Activated naive CD8-positive, alpha-beta T cell (primary cell): Measurements from ENCODE around the gene TMEM202.
"Not testable (repeated sequence)": the region's sequence is repeated elsewhere in the genome, so short reads cannot be mapped to it uniquely, and the experiment has no call there.

Experiments
- H3K27ac Mint-ChIP-seq: one replicate; pipeline ENCODE4 v1.8.0; 2021; ENCODE audit warnings: mixed read lengths
- H3K27me3 Mint-ChIP-seq: one replicate; pipeline ENCODE4 v1.8.0; 2021; ENCODE audit warnings: mixed read lengths
- H3K36me3 Mint-ChIP-seq: one replicate; pipeline ENCODE4 v1.8.0; 2021; ENCODE audit warnings: mixed read lengths
- H3K4me1 Mint-ChIP-seq: one replicate; pipeline ENCODE4 v1.8.0; 2021; ENCODE audit warnings: low read depth, mixed read lengths
- H3K4me3 Mint-ChIP-seq: one replicate; pipeline ENCODE4 v1.8.0; 2021; ENCODE audit warnings: mild to moderate bottlenecking, mixed read lengths
- H3K9me3 Mint-ChIP-seq: one replicate; pipeline ENCODE4 v1.8.0; 2021; ENCODE audit warnings: low read depth, mixed read lengths

Gene TMEM202

GRCh38 chr15:72379856-72380430 lies 18.2 kb upstream of the TMEM202 start:
- peaks cover 25% of the 10 kb centered on the region for H3K4me1 Mint-ChIP-seq
- H3K27me3 Mint-ChIP-seq: no peaks in the 10 kb centered on the region
- no peaks in the 10 kb centered on the region for H3K9me3 Mint-ChIP-seq
- no peak overlapping the region for H3K27ac Mint-ChIP-seq
- no peaks in the 10 kb centered on the region for H3K36me3 Mint-ChIP-seq
- H3K4me3 Mint-ChIP-seq: no peak overlapping the region

- no peak overlapping the region for H3K4me3 Mint-ChIP-seq
- no peaks in the 10 kb centered on the region for H3K9me3 Mint-ChIP-seq
- no peaks in the 10 kb centered on the region for H3K36me3 Mint-ChIP-seq
- H3K4me1 Mint-ChIP-seq: peaks cover 19% of the 10 kb centered on the region
- no peaks in the 10 kb centered on the region for H3K27me3 Mint-ChIP-seq
- no peak overlapping the region for H3K27ac Mint-ChIP-seq
These were observed 17.4 kb upstream of the TMEM202 start for GRCh38 chr15:72380743-72381142.

- H3K36me3 Mint-ChIP-seq: no peaks in the 10 kb centered on the region
- H3K9me3 Mint-ChIP-seq: no peaks in the 10 kb centered on the region
- no peak overlapping the region for H3K27ac Mint-ChIP-seq
- H3K4me1 Mint-ChIP-seq: peaks cover 10% of the 10 kb centered on the region
- no peaks in the 10 kb centered on the region for H3K27me3 Mint-ChIP-seq
- H3K4me3 Mint-ChIP-seq: no peak overlapping the region
These were observed 16.0 kb upstream of the TMEM202 start for GRCh38 chr15:72382146-72382545.

DNA sequence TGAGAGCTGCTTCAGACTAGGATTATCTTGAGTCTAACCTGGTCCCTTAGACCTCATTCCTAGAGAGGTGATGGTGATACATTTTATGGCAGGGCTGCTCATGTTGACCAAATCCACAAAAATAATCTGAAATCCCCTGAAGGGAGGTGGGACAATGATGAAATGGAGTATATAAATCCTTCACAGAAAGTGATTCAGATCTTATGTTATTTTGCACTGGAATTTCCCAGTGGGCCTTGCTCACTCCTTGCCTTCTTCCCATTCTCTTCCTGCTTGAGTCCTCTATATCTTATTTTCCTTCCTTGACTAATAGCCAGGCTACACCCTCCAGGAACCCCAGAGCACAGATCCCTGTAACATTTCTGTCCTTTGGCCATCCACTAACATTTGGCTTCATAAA lies 10.4 kb upstream of the TMEM202 start:
- H3K4me1 Mint-ChIP-seq: no peaks in the 10 kb centered on the region
- no peaks in the 10 kb centered on the region for H3K27me3 Mint-ChIP-seq
- no peaks in the 10 kb centered on the region for H3K9me3 Mint-ChIP-seq
- no peak overlapping the region for H3K4me3 Mint-ChIP-seq
- H3K36me3 Mint-ChIP-seq: no peaks in the 10 kb centered on the region
- no peak overlapping the region for H3K27ac Mint-ChIP-seq

GRCh38 chr15:72389231-72389630 lies 8.9 kb upstream of the TMEM202 start:
- no peak overlapping the region for H3K4me3 Mint-ChIP-seq
- no peaks in the 10 kb centered on the region for H3K9me3 Mint-ChIP-seq

DNA sequence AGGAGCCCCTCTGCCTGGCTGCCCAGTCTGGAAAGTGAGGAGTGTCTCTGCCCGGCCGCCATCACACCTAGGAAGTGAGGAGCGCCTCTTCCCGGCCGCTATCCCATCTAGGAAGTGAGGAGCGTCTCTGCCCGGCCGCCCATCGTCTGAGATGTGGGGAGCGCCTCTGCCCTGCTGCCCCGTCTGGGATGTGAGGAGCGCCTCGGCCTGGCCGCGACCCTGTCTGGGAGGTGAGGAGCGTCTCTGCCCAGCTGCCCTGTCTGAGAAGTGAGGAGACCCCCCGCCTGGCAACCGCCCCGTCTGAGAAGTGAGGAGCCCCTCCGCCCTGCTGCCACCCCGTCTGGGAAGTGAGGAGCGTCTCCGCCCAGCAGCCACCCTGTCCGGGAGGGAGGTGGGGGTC lies 1.8 kb upstream of the TMEM202 start:
- H3K4me3 Mint-ChIP-seq, H3K9me3 Mint-ChIP-seq, H3K27me3 Mint-ChIP-seq, H3K4me1 Mint-ChIP-seq, H3K27ac Mint-ChIP-seq, H3K36me3 Mint-ChIP-seq: not testable (repeated sequence)

More at GRCh38 chr15:72389231-72389630, 8.9 kb upstream of the TMEM202 start:
- H3K27ac Mint-ChIP-seq: no peak overlapping the region
- no peaks in the 10 kb centered on the region for H3K36me3 Mint-ChIP-seq
- H3K4me1 Mint-ChIP-seq: no peaks in the 10 kb centered on the region
- H3K27me3 Mint-ChIP-seq: peaks cover under 1% of the 10 kb centered on the region

DNA sequence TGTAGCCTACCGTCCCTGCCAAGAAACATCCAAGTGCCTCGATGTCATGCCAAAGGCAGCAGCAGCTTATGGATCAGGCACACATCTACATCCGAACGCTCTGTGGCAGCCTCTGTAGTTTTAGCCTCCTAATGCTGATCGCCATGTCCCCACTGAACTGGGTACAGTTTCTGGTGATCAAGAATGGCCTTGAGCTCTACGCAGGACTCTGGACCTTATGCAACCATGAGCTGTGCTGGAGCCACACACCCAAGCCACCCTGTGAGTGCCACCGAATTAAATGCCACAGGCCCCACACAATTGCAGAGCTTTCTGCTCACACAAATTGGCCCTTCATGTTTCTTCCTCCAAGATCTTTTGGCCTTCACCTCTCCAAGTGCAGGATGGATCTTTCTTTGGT lies 543 bp downstream of the TMEM202 start:
- Mint-ChIP-seq H3K4me1 (no peaks in the 10 kb centered on the region), H3K4me3 (no peak overlapping the region), H3K36me3 (no peaks in the 10 kb centered on the region), H3K9me3 (no peaks in the 10 kb centered on the region), H3K27ac (no peak overlapping the region), H3K27me3 (peaks cover 11% of the 10 kb centered on the region)

DNA sequence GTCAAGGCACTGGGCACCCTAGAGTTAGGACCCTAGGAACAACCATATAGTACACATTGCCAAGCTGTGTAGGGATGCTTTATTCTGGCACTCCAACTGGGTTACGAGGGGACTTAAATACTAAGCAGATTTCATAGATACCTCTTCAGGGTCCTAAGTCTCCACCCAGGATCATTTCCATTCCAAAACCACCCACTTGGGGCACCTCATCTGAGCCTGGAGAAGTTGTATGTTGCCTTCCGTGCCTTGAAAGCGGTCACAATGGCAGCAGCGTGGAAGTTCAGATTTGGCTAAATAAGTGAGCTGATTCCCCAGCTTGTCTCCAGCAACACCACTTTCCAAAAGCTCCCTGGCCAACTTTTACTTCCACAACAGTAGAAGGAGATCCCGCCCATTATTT lies 4.6 kb downstream of the TMEM202 start:
- Mint-ChIP-seq H3K27me3 (peaks cover 21% of the 10 kb centered on the region), H3K4me3 (no peak overlapping the region), H3K27ac (no peak overlapping the region), H3K4me1 (no peaks in the 10 kb centered on the region), H3K36me3 (no peaks in the 10 kb centered on the region), H3K9me3 (no peaks in the 10 kb centered on the region)

- peaks cover 15% of the 10 kb centered on the region for H3K27me3 Mint-ChIP-seq
- no peaks in the 10 kb centered on the region for H3K4me1 Mint-ChIP-seq
- no peak overlapping the region for H3K27ac Mint-ChIP-seq
- H3K36me3 Mint-ChIP-seq: no peaks in the 10 kb centered on the region
- no peak overlapping the region for H3K4me3 Mint-ChIP-seq
- no peaks in the 10 kb centered on the region for H3K9me3 Mint-ChIP-seq
These were observed 6.3 kb downstream of the TMEM202 start for GRCh38 chr15:72404356-72404755.

DNA sequence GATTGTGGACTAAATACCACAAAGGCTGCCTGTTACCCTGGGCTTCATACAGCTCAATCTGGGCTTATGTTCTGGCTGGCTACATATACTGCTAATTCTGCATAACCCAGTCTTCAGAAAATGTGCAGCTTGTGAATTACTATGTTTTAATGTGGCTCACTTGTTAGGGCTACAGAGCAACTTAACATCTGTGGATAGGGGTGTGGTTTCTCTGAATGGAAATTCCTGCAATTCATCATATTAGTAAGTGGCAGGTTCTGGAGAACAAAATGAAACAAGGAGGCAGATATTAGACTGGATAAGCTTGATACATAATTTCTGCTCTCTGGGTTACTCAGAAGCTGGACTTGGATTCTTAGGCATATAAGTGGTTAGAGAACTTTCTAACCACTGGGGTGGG lies 6.7 kb downstream of the TMEM202 start:
- Mint-ChIP-seq H3K4me1 (no peaks in the 10 kb centered on the region), H3K27ac (no peak overlapping the region), H3K36me3 (no peaks in the 10 kb centered on the region), H3K4me3 (no peak overlapping the region), H3K9me3 (no peaks in the 10 kb centered on the region), H3K27me3 (peaks cover 15% of the 10 kb centered on the region)

DNA sequence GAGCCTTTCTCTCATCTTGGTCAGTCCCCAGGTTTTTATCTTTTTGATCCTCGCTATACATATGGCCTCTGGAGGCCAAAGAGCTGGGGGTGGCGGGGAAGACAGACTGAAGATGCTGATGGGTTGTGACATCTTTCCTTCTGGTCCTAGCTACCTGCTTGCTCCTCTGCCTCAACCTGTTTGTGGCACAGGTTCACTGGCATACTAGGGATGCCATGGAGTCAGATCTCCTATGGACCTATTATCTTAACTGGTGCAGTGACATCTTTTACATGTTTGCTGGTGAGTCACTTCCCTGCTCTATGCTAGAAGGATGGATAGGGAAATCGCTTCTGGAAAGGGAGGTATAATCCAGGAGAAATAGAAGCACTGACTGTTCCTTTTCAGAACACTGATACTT lies 8.8 kb downstream of the TMEM202 start:
- H3K27me3 Mint-ChIP-seq: peaks cover 17% of the 10 kb centered on the region
- no peak overlapping the region for H3K27ac Mint-ChIP-seq
- peaks cover 2% of the 10 kb centered on the region for H3K36me3 Mint-ChIP-seq
- no peaks in the 10 kb centered on the region for H3K9me3 Mint-ChIP-seq
- no peak overlapping the region for H3K4me3 Mint-ChIP-seq
- no peaks in the 10 kb centered on the region for H3K4me1 Mint-ChIP-seq

DNA sequence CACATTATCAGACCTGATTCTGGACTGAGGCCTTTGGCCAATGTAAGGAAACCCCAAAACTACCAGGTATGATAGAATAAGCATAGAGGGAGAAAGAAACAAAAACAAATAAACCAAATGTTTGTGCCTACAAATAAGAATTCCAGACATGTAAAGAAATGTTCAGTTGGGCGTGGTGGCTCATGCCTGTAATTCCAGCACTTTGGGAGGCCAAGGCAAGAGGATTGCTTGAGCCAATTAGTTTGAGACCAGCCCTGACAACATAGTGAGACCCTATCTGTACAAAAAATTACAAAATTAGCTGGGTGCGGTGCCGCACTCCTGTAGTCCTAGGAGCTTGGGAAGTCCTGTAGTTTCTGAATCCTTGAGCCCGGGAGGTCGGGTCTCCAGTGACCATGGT lies 13.0 kb downstream of the TMEM202 start:
- Mint-ChIP-seq H3K4me3 (no peak overlapping the region), H3K36me3 (peaks cover 4% of the 10 kb centered on the region), H3K4me1 (no peaks in the 10 kb centered on the region), H3K27ac (no peak overlapping the region), H3K27me3 (peaks cover 9% of the 10 kb centered on the region), H3K9me3 (no peaks in the 10 kb centered on the region)

DNA sequence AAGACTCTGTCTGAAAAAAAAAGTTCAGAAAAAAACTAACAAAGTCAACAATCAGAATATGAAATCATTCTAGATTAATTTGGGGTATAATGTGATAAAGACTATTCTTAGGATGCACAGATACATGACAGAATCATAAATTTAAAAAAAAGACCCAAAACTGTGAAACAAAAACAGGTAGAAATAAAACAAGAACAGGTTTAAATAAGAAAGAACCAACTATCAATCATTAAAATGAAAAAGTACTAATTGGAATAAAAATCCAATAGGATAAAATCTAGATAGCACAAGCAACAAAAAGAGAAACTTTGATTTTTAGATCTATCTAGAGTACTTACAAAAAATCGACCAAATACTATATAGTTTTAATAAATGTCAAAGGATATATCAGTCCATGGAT lies 13.4 kb downstream of the TMEM202 start:
- Mint-ChIP-seq H3K9me3 (no peaks in the 10 kb centered on the region), H3K27ac (no peak overlapping the region), H3K36me3 (peaks cover 4% of the 10 kb centered on the region), H3K4me1 (no peaks in the 10 kb centered on the region), H3K27me3 (peaks cover 7% of the 10 kb centered on the region), H3K4me3 (no peak overlapping the region)

- H3K4me1 Mint-ChIP-seq, H3K27ac Mint-ChIP-seq, H3K27me3 Mint-ChIP-seq, H3K9me3 Mint-ChIP-seq, H3K4me3 Mint-ChIP-seq, H3K36me3 Mint-ChIP-seq: not testable (repeated sequence)
These were observed 15.2 kb downstream of the TMEM202 start for GRCh38 chr15:72413337-72413736.

DNA sequence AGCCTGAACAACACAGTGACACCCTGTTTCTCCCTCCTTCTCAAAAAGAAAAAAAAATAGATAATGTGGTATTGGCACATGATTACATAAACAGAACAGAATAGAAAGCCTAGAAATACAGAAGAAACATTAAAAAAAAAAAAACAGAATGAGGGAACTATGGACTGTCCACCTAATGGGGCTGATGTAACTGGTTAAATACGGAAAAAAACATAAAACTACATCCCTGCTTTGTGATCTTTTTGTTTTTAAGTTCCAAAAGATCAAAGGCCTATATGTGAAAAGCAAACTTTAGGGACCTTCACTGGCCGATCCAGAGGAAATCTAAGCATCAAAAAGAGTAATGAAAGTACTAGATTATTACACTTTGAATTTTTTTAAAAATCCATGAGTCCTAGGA lies 17.2 kb downstream of the TMEM202 start:
- Mint-ChIP-seq H3K27ac (no peak overlapping the region), H3K9me3 (no peaks in the 10 kb centered on the region), H3K4me3 (no peak overlapping the region), H3K36me3 (peaks cover 4% of the 10 kb centered on the region), H3K27me3 (peaks cover 3% of the 10 kb centered on the region), H3K4me1 (no peaks in the 10 kb centered on the region)

- not testable (repeated sequence) for H3K27me3 Mint-ChIP-seq, H3K27ac Mint-ChIP-seq, H3K9me3 Mint-ChIP-seq, H3K4me1 Mint-ChIP-seq, H3K4me3 Mint-ChIP-seq, H3K36me3 Mint-ChIP-seq
These were observed 21.7 kb downstream of the TMEM202 start for GRCh38 chr15:72419768-72420167.
